HEK293 (cell line): ENCODE data around the gene KIDINS220.

Experiments used
- BCL11B ChIP-seq: fragments of 450-650 bp; formaldehyde crosslinking; IDR thresholded peaks from 2 replicates; pipeline ENCODE4 v1.5.1; 2016; ENCODE audit warnings: low read depth, missing biosample characterization, missing genetic modification characterization
- MYNN ChIP-seq: fragments of 450-650 bp; formaldehyde crosslinking; IDR thresholded peaks from 2 replicates; pipeline ENCODE4 v1.5.1; 2016; ENCODE audit warnings: missing biosample characterization, missing genetic modification characterization, borderline replicate concordance
- OVOL3 ChIP-seq: fragments of 450-650 bp; formaldehyde crosslinking; IDR thresholded peaks from 2 replicates; pipeline ENCODE4 v1.5.1; 2016; ENCODE audit warnings: missing biosample characterization, missing genetic modification characterization
- RBAK ChIP-seq: fragments of 450-650 bp; formaldehyde crosslinking; IDR thresholded peaks from 2 replicates; pipeline ENCODE4 v1.5.1; 2016; ENCODE audit warnings: missing biosample characterization, missing genetic modification characterization
- SP7 ChIP-seq: fragments of 450-650 bp; formaldehyde crosslinking; IDR thresholded peaks from 2 replicates; pipeline ENCODE4 v1.5.1; 2016; ENCODE audit warnings: missing biosample characterization, missing genetic modification characterization
- TCF7L2 ChIP-seq: IDR thresholded peaks from 2 replicates; pipeline ENCODE4 v1.6.1; 2011; ENCODE audit warnings: low read depth, mild to moderate bottlenecking, inconsistent platforms, low read length, moderate library complexity, borderline replicate concordance
- ZBTB20 ChIP-seq: fragments of 450-650 bp; formaldehyde crosslinking; IDR thresholded peaks from 2 replicates; pipeline ENCODE4 v1.5.1; 2016; ENCODE audit warnings: missing biosample characterization, missing genetic modification characterization
- ZBTB8A ChIP-seq: fragments of 450-650 bp; formaldehyde crosslinking; IDR thresholded peaks from 2 replicates; pipeline ENCODE4 v1.5.1; 2016; ENCODE audit warnings: missing biosample characterization, missing genetic modification characterization
- ZFP3 ChIP-seq: fragments of 450-650 bp; formaldehyde crosslinking; IDR thresholded peaks from 2 replicates; pipeline ENCODE4 v1.5.1; 2016; ENCODE audit warnings: low read depth, missing biosample characterization, missing genetic modification characterization
- ZFP37 ChIP-seq: fragments of 450-650 bp; formaldehyde crosslinking; IDR thresholded peaks from 2 replicates; pipeline ENCODE4 v1.5.1; 2016; ENCODE audit warnings: missing biosample characterization, missing genetic modification characterization
- ZFP41 ChIP-seq: fragments of 450-650 bp; formaldehyde crosslinking; IDR thresholded peaks from 2 replicates; pipeline ENCODE4 v1.5.1; 2016; ENCODE audit warnings: missing biosample characterization, missing genetic modification characterization, borderline replicate concordance
- ZFP69B ChIP-seq: fragments of 450-650 bp; formaldehyde crosslinking; IDR thresholded peaks from 2 replicates; pipeline ENCODE4 v1.5.1; 2016; ENCODE audit warnings: missing biosample characterization, missing genetic modification characterization
- ZIC2 ChIP-seq: fragments of 450-650 bp; formaldehyde crosslinking; IDR thresholded peaks from 2 replicates; pipeline ENCODE4 v1.5.1; 2016; ENCODE audit warnings: missing biosample characterization, missing genetic modification characterization
- ZNF174 ChIP-seq: fragments of 450-650 bp; formaldehyde crosslinking; IDR thresholded peaks from 2 replicates; pipeline ENCODE4 v1.5.0; 2017; ENCODE audit warnings: missing biosample characterization, mild to moderate bottlenecking, missing genetic modification characterization
- ZNF18 ChIP-seq: fragments of 450-650 bp; formaldehyde crosslinking; IDR thresholded peaks from 2 replicates; pipeline ENCODE4 v1.5.1; 2016; ENCODE audit warnings: missing biosample characterization, missing genetic modification characterization
- ZNF211 ChIP-seq: fragments of 450-650 bp; formaldehyde crosslinking; IDR thresholded peaks from 2 replicates; pipeline ENCODE4 v1.5.1; 2016; ENCODE audit warnings: low read depth, missing biosample characterization, missing genetic modification characterization
- ZNF266 ChIP-seq: fragments of 450-650 bp; formaldehyde crosslinking; IDR thresholded peaks from 2 replicates; pipeline ENCODE4 v1.5.1; 2016; ENCODE audit warnings: missing biosample characterization, missing genetic modification characterization, low read depth
- ZNF292 ChIP-seq: fragments of 450-650 bp; formaldehyde crosslinking; IDR thresholded peaks from 2 replicates; pipeline ENCODE4 v1.5.1; 2016; ENCODE audit warnings: low read depth, missing biosample characterization, missing genetic modification characterization, borderline replicate concordance
- ZNF341 ChIP-seq: fragments of 450-650 bp; formaldehyde crosslinking; IDR thresholded peaks from 2 replicates; pipeline ENCODE4; 2016; ENCODE audit warnings: low read depth, missing biosample characterization, missing genetic modification characterization
- ZNF404 ChIP-seq: fragments of 450-650 bp; formaldehyde crosslinking; IDR thresholded peaks from 2 replicates; pipeline ENCODE4 v1.5.1; 2017; ENCODE audit warnings: missing biosample characterization, missing genetic modification characterization
- ZNF433 ChIP-seq: fragments of 450-650 bp; formaldehyde crosslinking; IDR thresholded peaks from 2 replicates; pipeline ENCODE4 v1.5.1; 2016; ENCODE audit warnings: missing biosample characterization, missing genetic modification characterization, low read depth
- ZNF449 ChIP-seq: fragments of 450-650 bp; formaldehyde crosslinking; IDR thresholded peaks from 2 replicates; pipeline ENCODE4 v1.5.1; 2017; ENCODE audit warnings: missing biosample characterization, mild to moderate bottlenecking, missing genetic modification characterization, moderate library complexity
- ZNF48 ChIP-seq: fragments of 450-650 bp; formaldehyde crosslinking; IDR thresholded peaks from 2 replicates; pipeline ENCODE4 v1.5.1; 2016; ENCODE audit warnings: missing biosample characterization, missing genetic modification characterization
- ZNF571 ChIP-seq: fragments of 450-650 bp; formaldehyde crosslinking; IDR thresholded peaks from 2 replicates; pipeline ENCODE4 v1.5.0; 2017; ENCODE audit warnings: missing biosample characterization, missing genetic modification characterization
- ZNF670 ChIP-seq: fragments of 450-650 bp; formaldehyde crosslinking; IDR thresholded peaks from 2 replicates; pipeline ENCODE4 v1.5.1; 2016; ENCODE audit warnings: missing biosample characterization, missing genetic modification characterization, low read depth
- ZNF777 ChIP-seq: fragments of 450-650 bp; formaldehyde crosslinking; IDR thresholded peaks from 2 replicates; pipeline ENCODE4 v1.5.1; 2017; ENCODE audit warnings: missing biosample characterization, missing genetic modification characterization, borderline replicate concordance
- ZNF785 ChIP-seq: fragments of 450-650 bp; formaldehyde crosslinking; IDR thresholded peaks from 2 replicates; pipeline ENCODE4 v1.5.1; 2016; ENCODE audit warnings: missing biosample characterization, missing genetic modification characterization
- ZNF843 ChIP-seq: fragments of 450-650 bp; formaldehyde crosslinking; IDR thresholded peaks from 2 replicates; pipeline ENCODE4 v1.5.1; 2016; ENCODE audit warnings: missing biosample characterization, missing genetic modification characterization
- ZXDB ChIP-seq: fragments of 450-650 bp; formaldehyde crosslinking; IDR thresholded peaks from 2 replicates; pipeline ENCODE4 v1.5.1; 2016; ENCODE audit warnings: missing biosample characterization, missing genetic modification characterization
- TF ChIP-seq, protein P1 (sequence below): fragments of 450-650 bp; formaldehyde crosslinking; IDR thresholded peaks from 2 replicates; pipeline ENCODE4 v1.5.1; 2016; ENCODE audit warnings: missing biosample characterization, missing genetic modification characterization
- TF ChIP-seq, protein P2 (sequence below): fragments of 450-650 bp; formaldehyde crosslinking; IDR thresholded peaks from 2 replicates; pipeline ENCODE4 v1.5.1; 2016; ENCODE audit warnings: missing biosample characterization, missing genetic modification characterization

The KIDINS220 gene

GRCh38 chr2:8680822-8681760 lies 156.3 kb downstream of the KIDINS220 start (continued):
- peak; percentile 70 for TF ChIP-seq ZIC2
- TF ChIP-seq ZNF174 = no peak
- no peak for TF ChIP-seq ZNF670 (tag by site-specific recombination)
- TF ChIP-seq ZNF292 (tag by site-specific recombination) = no peak
- TF ChIP-seq ZNF449 (tag by site-specific recombination) = peak; percentile 91
- TF ChIP-seq ZXDB (tag by site-specific recombination) = peak; percentile 33; the same call in 1 of the 2 replicates
- peak; percentile 44; the same call in 1 of the 2 replicates for TF ChIP-seq ZFP69B (tag by site-specific recombination)
- TF ChIP-seq OVOL3 (tag by site-specific recombination) = no peak
- TF ChIP-seq, protein P1, sequence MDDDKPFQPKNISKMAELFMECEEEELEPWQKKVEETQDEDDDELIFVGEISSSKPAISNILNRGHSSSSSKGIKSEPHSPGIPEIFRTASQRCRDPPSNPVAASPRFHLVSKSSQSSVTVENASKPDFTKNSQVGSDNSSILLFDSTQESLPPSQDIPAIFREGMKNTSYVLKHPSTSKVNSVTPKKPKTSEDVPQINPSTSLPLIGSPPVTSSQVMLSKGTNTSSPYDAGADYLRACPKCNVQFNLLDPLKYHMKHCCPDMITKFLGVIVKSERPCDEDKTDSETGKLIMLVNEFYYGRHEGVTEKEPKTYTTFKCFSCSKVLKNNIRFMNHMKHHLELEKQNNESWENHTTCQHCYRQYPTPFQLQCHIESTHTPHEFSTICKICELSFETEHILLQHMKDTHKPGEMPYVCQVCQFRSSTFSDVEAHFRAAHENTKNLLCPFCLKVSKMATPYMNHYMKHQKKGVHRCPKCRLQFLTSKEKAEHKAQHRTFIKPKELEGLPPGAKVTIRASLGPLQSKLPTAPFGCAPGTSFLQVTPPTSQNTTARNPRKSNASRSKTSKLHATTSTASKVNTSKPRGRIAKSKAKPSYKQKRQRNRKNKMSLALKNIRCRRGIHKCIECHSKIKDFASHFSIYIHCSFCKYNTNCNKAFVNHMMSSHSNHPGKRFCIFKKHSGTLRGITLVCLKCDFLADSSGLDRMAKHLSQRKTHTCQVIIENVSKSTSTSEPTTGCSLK (tag by site-specific recombination) = no peak
- no peak for TF ChIP-seq ZNF777 (tag by site-specific recombination)
- no peak for TF ChIP-seq ZNF211 (tag by site-specific recombination)
- peak; percentile 38 for TF ChIP-seq ZNF341 (tag by site-specific recombination)
- TF ChIP-seq ZNF571 (tag by site-specific recombination) = no peak
- no peak for TF ChIP-seq ZNF404
- TF ChIP-seq ZFP37 (tag by site-specific recombination) = no peak
- TF ChIP-seq ZNF433 (tag by site-specific recombination) = no peak
- peak; percentile 77 for TF ChIP-seq ZNF843
- no peak for TF ChIP-seq ZNF266
- no peak for TF ChIP-seq ZNF18
- peak; percentile 62 for TF ChIP-seq ZBTB20 (tag by site-specific recombination)
- TF ChIP-seq RBAK (tag by site-specific recombination) = no peak
- TF ChIP-seq SP7 = peak; percentile 95
- TF ChIP-seq BCL11B (tag by site-specific recombination) = no peak
- peak; percentile 67 for TF ChIP-seq TCF7L2
- TF ChIP-seq ZFP41 = no peak
- TF ChIP-seq MYNN (tag by site-specific recombination) = no peak
- peak; percentile 61 for TF ChIP-seq ZBTB8A (tag by site-specific recombination)
- no peak for TF ChIP-seq ZNF48
- no peak for TF ChIP-seq ZFP3
- TF ChIP-seq, protein P2, sequence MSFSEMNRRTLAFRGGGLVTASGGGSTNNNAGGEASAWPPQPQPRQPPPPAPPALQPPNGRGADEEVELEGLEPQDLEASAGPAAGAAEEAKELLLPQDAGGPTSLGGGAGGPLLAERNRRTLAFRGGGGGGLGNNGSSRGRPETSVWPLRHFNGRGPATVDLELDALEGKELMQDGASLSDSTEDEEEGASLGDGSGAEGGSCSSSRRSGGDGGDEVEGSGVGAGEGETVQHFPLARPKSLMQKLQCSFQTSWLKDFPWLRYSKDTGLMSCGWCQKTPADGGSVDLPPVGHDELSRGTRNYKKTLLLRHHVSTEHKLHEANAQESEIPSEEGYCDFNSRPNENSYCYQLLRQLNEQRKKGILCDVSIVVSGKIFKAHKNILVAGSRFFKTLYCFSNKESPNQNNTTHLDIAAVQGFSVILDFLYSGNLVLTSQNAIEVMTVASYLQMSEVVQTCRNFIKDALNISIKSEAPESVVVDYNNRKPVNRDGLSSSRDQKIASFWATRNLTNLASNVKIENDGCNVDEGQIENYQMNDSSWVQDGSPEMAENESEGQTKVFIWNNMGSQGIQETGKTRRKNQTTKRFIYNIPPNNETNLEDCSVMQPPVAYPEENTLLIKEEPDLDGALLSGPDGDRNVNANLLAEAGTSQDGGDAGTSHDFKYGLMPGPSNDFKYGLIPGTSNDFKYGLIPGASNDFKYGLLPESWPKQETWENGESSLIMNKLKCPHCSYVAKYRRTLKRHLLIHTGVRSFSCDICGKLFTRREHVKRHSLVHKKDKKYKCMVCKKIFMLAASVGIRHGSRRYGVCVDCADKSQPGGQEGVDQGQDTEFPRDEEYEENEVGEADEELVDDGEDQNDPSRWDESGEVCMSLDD (tag by site-specific recombination) = 0 out of 2 replicates have a peak, but pooled peaks have one; percentile 28
- no peak for TF ChIP-seq ZNF785 (tag by site-specific recombination)
